Measurements from ENCODE around the gene CRYZL1. TPM values are rescaled to one million over a fixed set of nuclear protein-coding genes. Genes with fewer than 3 reads are reported as not detected.

The CRYZL1 gene
- total and polyA plus RNA-seq, 2 experiments from 2014 or later: 13.6 to 37.4 TPM

DNA sequence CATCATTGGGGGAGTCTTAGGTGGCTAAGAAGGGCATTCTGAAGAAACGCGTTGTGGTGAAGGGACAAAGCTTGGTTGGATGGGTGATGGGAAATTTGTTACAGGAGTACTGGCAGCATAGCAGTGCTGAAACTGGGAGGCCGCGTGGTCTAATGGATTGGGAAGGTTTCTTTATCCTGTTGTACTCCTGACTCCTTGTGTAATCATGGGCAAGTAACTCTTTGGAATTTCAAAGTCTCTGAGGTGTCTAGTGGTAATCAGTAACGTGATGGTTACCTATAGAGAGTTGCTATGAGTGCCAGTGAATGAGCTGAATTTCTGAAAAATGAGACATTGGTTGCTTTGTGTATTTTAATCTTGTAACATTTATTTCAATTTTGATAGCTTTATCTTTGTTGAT lies 71.5 kb downstream of the CRYZL1 start:
- Histone ChIP-seq H3K4me2 (ENCODE audit: unreplicated experiment) (no peak overlapping the region), H3K79me2 (ENCODE audit: insufficient read depth) (peaks cover 97% of the 10 kb centered on the region), H3K9me3 (ENCODE audit: low read depth) (no peaks in the 10 kb centered on the region), H3K4me3 (no peak overlapping the region), H3K9ac (no peak overlapping the region), H3K27me3 (replicated peaks; ENCODE audit: insufficient read depth) (no peaks in the 10 kb centered on the region), H3K9me2 (ENCODE audit: insufficient read depth) (no peaks in the 10 kb centered on the region), H4K20me1 (ENCODE audit: insufficient read depth) (no peaks in the 10 kb centered on the region), H3F3A (ENCODE audit: insufficient read depth) (peaks cover 58% of the 10 kb centered on the region), H3K27ac (no peak overlapping the region), H3K36me3 (ENCODE audit: low read depth) (peaks cover 83% of the 10 kb centered on the region), H3K4me1 (ENCODE audit: insufficient read depth) (peaks cover 11% of the 10 kb centered on the region), H2AFZ (no peak overlapping the region)
- TF ChIP-seq EZH2 (IDR thresholded peaks at IDR 0.05; ENCODE audit: insufficient read depth, poor library complexity, severe bottlenecking) (no peak), EZH2phosphoT487 (IDR thresholded peaks at IDR 0.05; ENCODE audit: insufficient read depth, low read depth) (no peak)
- in situ Hi-C loops (cut with MboI): no loop called here
- WGBS, 2 experiments (ENCODE audit: low coverage in 1 of 2, low lambda C conversion rate in 2 of 2, missing lambda C conversion rate in 2 of 2): 97 to 98% methylated on average over 5 of the region's 5 CpGs
- DNase-seq: no peak

DNA sequence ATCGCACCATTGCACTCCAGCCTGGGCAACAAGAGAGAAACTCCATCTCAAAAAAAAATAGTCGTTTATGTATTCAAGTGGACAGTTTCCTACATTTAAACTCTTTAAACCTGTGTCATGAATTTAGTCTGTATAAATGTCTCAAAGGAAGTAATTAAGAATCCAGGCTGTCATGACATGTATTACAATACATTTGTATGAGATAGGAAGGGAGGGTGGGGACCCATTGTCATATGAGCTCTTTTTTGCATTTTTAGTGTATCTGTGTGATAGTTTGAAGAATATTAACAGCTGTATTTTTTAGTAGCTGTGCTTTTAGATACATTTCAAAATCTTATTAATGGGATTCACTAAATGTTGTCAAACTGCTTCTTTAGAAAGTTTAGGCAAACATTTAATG lies 73.1 kb downstream of the CRYZL1 start:
- Histone ChIP-seq H3K27me3 (replicated peaks; ENCODE audit: insufficient read depth) (no peaks in the 10 kb centered on the region), H2AFZ (no peak overlapping the region), H3K9me2 (ENCODE audit: insufficient read depth) (no peaks in the 10 kb centered on the region), H3K27ac (no peak overlapping the region), H3K79me2 (ENCODE audit: insufficient read depth) (peaks cover 97% of the 10 kb centered on the region), H3K4me1 (ENCODE audit: insufficient read depth) (peaks cover 11% of the 10 kb centered on the region), H4K20me1 (ENCODE audit: insufficient read depth) (no peaks in the 10 kb centered on the region), H3K4me3 (no peak overlapping the region), H3K36me3 (ENCODE audit: low read depth) (peaks cover 83% of the 10 kb centered on the region), H3K9ac (no peak overlapping the region), H3K4me2 (ENCODE audit: unreplicated experiment) (no peak overlapping the region), H3K9me3 (ENCODE audit: low read depth) (no peaks in the 10 kb centered on the region), H3F3A (ENCODE audit: insufficient read depth) (peaks cover 49% of the 10 kb centered on the region)
- no peak for DNase-seq
- no peak for TF ChIP-seq EZH2phosphoT487 (IDR thresholded peaks at IDR 0.05; ENCODE audit: insufficient read depth, low read depth)
- TF ChIP-seq EZH2 (IDR thresholded peaks at IDR 0.05; ENCODE audit: insufficient read depth, poor library complexity, severe bottlenecking): no peak
- in situ Hi-C loops (cut with MboI): no loop called here
- WGBS, 2 experiments (ENCODE audit: low coverage in 1 of 2, low lambda C conversion rate in 2 of 2, missing lambda C conversion rate in 2 of 2): 77 to 80% methylated on average over 2 of the region's 2 CpGs

DNA sequence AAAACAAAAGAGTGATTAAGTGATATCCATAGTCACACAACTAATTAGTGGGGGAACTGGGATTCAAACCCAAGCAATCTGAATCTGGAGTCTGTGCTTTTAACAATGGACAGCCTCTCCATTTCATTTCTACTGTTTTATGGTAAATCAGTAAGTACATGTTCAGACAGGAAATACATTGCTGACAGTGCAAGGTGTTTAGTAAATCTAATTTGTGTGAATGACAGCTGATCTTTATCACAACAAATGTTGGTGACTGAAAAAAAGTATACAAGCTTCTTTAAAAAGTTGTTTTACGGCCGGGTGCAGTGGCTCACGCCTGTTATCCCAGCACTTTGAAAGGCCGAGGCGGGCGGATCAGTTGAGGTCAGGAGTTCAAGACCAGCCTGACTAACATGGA lies 73.6 kb downstream of the CRYZL1 start:
- H3K4me3 ChIP-seq: no peak overlapping the region
- H3K9ac ChIP-seq: no peak overlapping the region
- no peaks in the 10 kb centered on the region for H3K27me3 ChIP-seq (replicated peaks; ENCODE audit: insufficient read depth)
- no peaks in the 10 kb centered on the region for H4K20me1 ChIP-seq (ENCODE audit: insufficient read depth)
- H3K79me2 ChIP-seq (ENCODE audit: insufficient read depth): peaks cover 97% of the 10 kb centered on the region
- in situ Hi-C loops (cut with MboI): no loop called here
- H2AFZ ChIP-seq: no peak overlapping the region
- H3K9me2 ChIP-seq (ENCODE audit: insufficient read depth): no peaks in the 10 kb centered on the region
- H3K36me3 ChIP-seq (ENCODE audit: low read depth): peaks cover 83% of the 10 kb centered on the region
- H3K4me2 ChIP-seq (ENCODE audit: unreplicated experiment): no peak overlapping the region
- DNase-seq: no peak
- no peaks in the 10 kb centered on the region for H3K9me3 ChIP-seq (ENCODE audit: low read depth)
- peaks cover 45% of the 10 kb centered on the region for H3F3A ChIP-seq (ENCODE audit: insufficient read depth)
- 78 to 82% methylated on average over 6 of the region's 6 CpGs for WGBS, 2 experiments (ENCODE audit: low coverage in 1 of 2, low lambda C conversion rate in 2 of 2, missing lambda C conversion rate in 2 of 2)
- TF ChIP-seq EZH2phosphoT487 (IDR thresholded peaks at IDR 0.05; ENCODE audit: insufficient read depth, low read depth) (no peak), EZH2 (IDR thresholded peaks at IDR 0.05; ENCODE audit: insufficient read depth, poor library complexity, severe bottlenecking) (no peak)
- H3K4me1 ChIP-seq (ENCODE audit: insufficient read depth): peaks cover 11% of the 10 kb centered on the region
- no peak overlapping the region for H3K27ac ChIP-seq

DNA sequence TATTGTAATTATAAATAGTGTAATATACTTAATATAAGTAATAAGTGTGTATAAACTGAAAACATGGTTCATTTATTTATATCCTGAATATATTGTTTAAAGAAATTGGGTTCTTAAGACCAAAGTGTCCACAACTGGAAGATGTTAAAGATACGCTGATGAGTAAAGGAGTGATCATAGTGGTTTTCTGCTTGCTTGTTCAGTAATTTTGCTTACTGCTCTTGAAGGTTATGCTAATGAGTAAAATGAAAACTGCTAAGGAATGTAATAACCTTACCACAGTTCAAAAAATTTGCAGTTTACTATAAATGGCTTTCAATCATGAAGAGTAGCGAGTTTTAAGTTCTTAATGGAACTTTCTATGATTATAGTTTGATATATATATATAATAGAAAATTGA lies 75.0 kb downstream of the CRYZL1 start:
- H2AFZ ChIP-seq: no peak overlapping the region
- TF ChIP-seq EZH2 (IDR thresholded peaks at IDR 0.05; ENCODE audit: insufficient read depth, poor library complexity, severe bottlenecking): no peak
- TF ChIP-seq EZH2phosphoT487 (IDR thresholded peaks at IDR 0.05; ENCODE audit: insufficient read depth, low read depth): no peak
- H3K9me2 ChIP-seq (ENCODE audit: insufficient read depth): no peaks in the 10 kb centered on the region
- H3K79me2 ChIP-seq (ENCODE audit: insufficient read depth): peaks cover 100% of the 10 kb centered on the region
- H3K9me3 ChIP-seq (ENCODE audit: low read depth): no peaks in the 10 kb centered on the region
- no peaks in the 10 kb centered on the region for H4K20me1 ChIP-seq (ENCODE audit: insufficient read depth)
- DNase-seq: peak; percentile 50
- H3K4me2 ChIP-seq (ENCODE audit: unreplicated experiment): no peak overlapping the region
- 81 to 89% methylated on average over 2 of the region's 2 CpGs for WGBS, 2 experiments (ENCODE audit: low coverage in 1 of 2, low lambda C conversion rate in 2 of 2, missing lambda C conversion rate in 2 of 2)
- H3K27me3 ChIP-seq (replicated peaks; ENCODE audit: insufficient read depth): no peaks in the 10 kb centered on the region
- no peak overlapping the region for H3K9ac ChIP-seq
- H3K36me3 ChIP-seq (ENCODE audit: low read depth): peaks cover 84% of the 10 kb centered on the region
- in situ Hi-C loops (cut with MboI): no loop called here
- peaks cover 11% of the 10 kb centered on the region for H3K4me1 ChIP-seq (ENCODE audit: insufficient read depth)
- no peak overlapping the region for H3K4me3 ChIP-seq
- no peak overlapping the region for H3K27ac ChIP-seq
- peaks cover 43% of the 10 kb centered on the region for H3F3A ChIP-seq (ENCODE audit: insufficient read depth)

DNA sequence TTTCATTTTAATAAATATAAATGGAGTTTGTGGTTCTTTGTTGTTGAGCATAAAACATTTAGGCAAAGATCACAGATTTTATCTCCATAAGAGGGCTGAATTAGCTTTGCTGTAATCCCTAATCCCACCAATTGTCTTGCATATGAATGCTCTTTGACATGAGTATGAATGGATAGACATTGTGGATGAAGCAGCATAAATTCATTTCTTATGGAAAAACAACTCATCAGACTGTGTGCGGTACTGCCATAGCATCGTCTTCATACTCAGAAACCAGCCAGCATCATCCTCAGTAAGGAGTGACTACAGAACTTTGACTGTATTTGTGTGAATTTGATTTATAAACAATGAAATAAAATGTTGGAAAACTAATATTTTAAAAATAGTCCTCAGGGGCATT lies 79.2 kb downstream of the CRYZL1 start:
- Histone ChIP-seq H2AFZ (no peak overlapping the region), H3K4me1 (ENCODE audit: insufficient read depth) (peaks cover 11% of the 10 kb centered on the region), H3K36me3 (ENCODE audit: low read depth) (peaks cover 91% of the 10 kb centered on the region), H4K20me1 (ENCODE audit: insufficient read depth) (no peaks in the 10 kb centered on the region; the same call in 1 of the 2 replicates), H3K4me3 (no peak overlapping the region), H3K27ac (no peak overlapping the region), H3F3A (ENCODE audit: insufficient read depth) (peaks cover 55% of the 10 kb centered on the region), H3K27me3 (replicated peaks; ENCODE audit: insufficient read depth) (no peaks in the 10 kb centered on the region), H3K4me2 (ENCODE audit: unreplicated experiment) (no peak overlapping the region), H3K9me3 (ENCODE audit: low read depth) (no peaks in the 10 kb centered on the region), H3K79me2 (ENCODE audit: insufficient read depth) (peaks cover 100% of the 10 kb centered on the region), H3K9me2 (ENCODE audit: insufficient read depth) (no peaks in the 10 kb centered on the region), H3K9ac (no peak overlapping the region)
- WGBS, 2 experiments (ENCODE audit: low coverage in 1 of 2, low lambda C conversion rate in 2 of 2, missing lambda C conversion rate in 2 of 2): 96 to 100% methylated on average over 2 of the region's 2 CpGs
- in situ Hi-C loops (cut with MboI): no loop called here
- TF ChIP-seq EZH2phosphoT487 (IDR thresholded peaks at IDR 0.05; ENCODE audit: insufficient read depth, low read depth) (no peak), EZH2 (IDR thresholded peaks at IDR 0.05; ENCODE audit: insufficient read depth, poor library complexity, severe bottlenecking) (no peak)
- no peak for DNase-seq
